Measurements from ENCODE around the gene MRPS31. TPM values are rescaled to one million over a fixed set of nuclear protein-coding genes. Genes with fewer than 3 reads are reported as not detected.
A peak's percentile ranks its signal among the peaks of the same experiment; 100 is the strongest.
"Not testable (repeated sequence)": the region's sequence is repeated elsewhere in the genome, so short reads cannot be mapped to it uniquely, and the experiment has no call there.

Gene MRPS31
- total RNA-seq, 1 experiment from 2014 or later = 37.0 TPM

GRCh38 chr13:40792284-40793051 is 21.5 kb upstream of the MRPS31 start:
- Mint-ChIP-seq H3K9me3 (ENCODE audit: unreplicated experiment) (no peaks in the 10 kb centered on the region), H3K4me1 (ENCODE audit: low read depth, unreplicated experiment) (peaks cover under 1% of the 10 kb centered on the region), H3K27me3 (ENCODE audit: insufficient read depth, unreplicated experiment) (no peaks in the 10 kb centered on the region), H3K36me3 (ENCODE audit: insufficient read depth, unreplicated experiment) (peaks cover 6% of the 10 kb centered on the region), H3K4me3 (ENCODE audit: unreplicated experiment) (no peak overlapping the region), H3K27ac (ENCODE audit: unreplicated experiment) (no peak overlapping the region)
- no peak for DNase-seq
- intact Hi-C loops (cut with micrococcal nuclease; ENCODE audit: unreplicated experiment) = no loop called here
- 0 out of 2 replicates have a peak, but pooled peaks cover 4% of the 10 kb centered on the region for H3K4me1 ChIP-seq
- H3K4me3 ChIP-seq (ENCODE audit: low read depth, low read length) = no peak overlapping the region
- ChIA-PET POLR2A (no interaction called here), CTCF (no interaction called here)
- no peaks in the 10 kb centered on the region for H3K9me3 ChIP-seq
- TF ChIP-seq, protein P1, sequence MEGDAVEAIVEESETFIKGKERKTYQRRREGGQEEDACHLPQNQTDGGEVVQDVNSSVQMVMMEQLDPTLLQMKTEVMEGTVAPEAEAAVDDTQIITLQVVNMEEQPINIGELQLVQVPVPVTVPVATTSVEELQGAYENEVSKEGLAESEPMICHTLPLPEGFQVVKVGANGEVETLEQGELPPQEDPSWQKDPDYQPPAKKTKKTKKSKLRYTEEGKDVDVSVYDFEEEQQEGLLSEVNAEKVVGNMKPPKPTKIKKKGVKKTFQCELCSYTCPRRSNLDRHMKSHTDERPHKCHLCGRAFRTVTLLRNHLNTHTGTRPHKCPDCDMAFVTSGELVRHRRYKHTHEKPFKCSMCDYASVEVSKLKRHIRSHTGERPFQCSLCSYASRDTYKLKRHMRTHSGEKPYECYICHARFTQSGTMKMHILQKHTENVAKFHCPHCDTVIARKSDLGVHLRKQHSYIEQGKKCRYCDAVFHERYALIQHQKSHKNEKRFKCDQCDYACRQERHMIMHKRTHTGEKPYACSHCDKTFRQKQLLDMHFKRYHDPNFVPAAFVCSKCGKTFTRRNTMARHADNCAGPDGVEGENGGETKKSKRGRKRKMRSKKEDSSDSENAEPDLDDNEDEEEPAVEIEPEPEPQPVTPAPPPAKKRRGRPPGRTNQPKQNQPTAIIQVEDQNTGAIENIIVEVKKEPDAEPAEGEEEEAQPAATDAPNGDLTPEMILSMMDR (IDR thresholded peaks at IDR 0.05; ENCODE audit: insufficient read depth in 1 of 2, low read depth in 1 of 2, low read length in 1 of 2, severe bottlenecking in 1 of 2, unreplicated experiment in 1 of 2) = no peak
- no TSS peak for BruUV-seq (replicated peaks)
- 0 out of 2 replicates have a peak, but pooled peaks cover 3% of the 10 kb centered on the region for H3K36me3 ChIP-seq (ENCODE audit: control insufficient read depth, insufficient read depth, low read length)
- no peaks in the 10 kb centered on the region for H3K27me3 ChIP-seq (replicated peaks; ENCODE audit: control insufficient read depth, insufficient read depth, low read length)

GRCh38 chr13:40790154-40790616 is 19.2 kb upstream of the MRPS31 start:
- Histone ChIP-seq H3K27me3 (replicated peaks; ENCODE audit: control insufficient read depth, insufficient read depth, low read length) (no peaks in the 10 kb centered on the region), H3K9me3 (no peaks in the 10 kb centered on the region), H3K4me3 (ENCODE audit: low read depth, low read length) (peak overlapping the region; percentile 98), H3K4me1 (peaks cover 9% of the 10 kb centered on the region; the same call in 1 of the 2 replicates), H3K36me3 (ENCODE audit: control insufficient read depth, insufficient read depth, low read length) (0 out of 2 replicates have a peak, but pooled peaks cover 3% of the 10 kb centered on the region)
- Mint-ChIP-seq H3K36me3 (ENCODE audit: insufficient read depth, unreplicated experiment) (peaks cover 6% of the 10 kb centered on the region), H3K27me3 (ENCODE audit: insufficient read depth, unreplicated experiment) (no peaks in the 10 kb centered on the region), H3K4me3 (ENCODE audit: unreplicated experiment) (peak overlapping the region; percentile 77), H3K27ac (ENCODE audit: unreplicated experiment) (peak overlapping the region; percentile 64), H3K9me3 (ENCODE audit: unreplicated experiment) (no peaks in the 10 kb centered on the region), H3K4me1 (ENCODE audit: low read depth, unreplicated experiment) (peaks cover 14% of the 10 kb centered on the region)
- TF ChIP-seq, protein P1 (IDR thresholded peaks at IDR 0.05; ENCODE audit: insufficient read depth in 1 of 2, low read depth in 1 of 2, low read length in 1 of 2, severe bottlenecking in 1 of 2, unreplicated experiment in 1 of 2) = no peak
- POLR2A ChIA-PET = interaction anchor here (0.6 kb wide), 1 partner anchor 325 kb away, joined by 3 read pairs; no protein-coding TSS in a partner anchor
- no peak for DNase-seq
- TSS peak; percentile 37 for BruUV-seq (replicated peaks)
- intact Hi-C loops (cut with micrococcal nuclease; ENCODE audit: unreplicated experiment) = no loop called here
- CTCF ChIA-PET = interaction anchor here (0.6 to 1.8 kb wide), 3 partner anchors 13 to 133 kb away, joined by 7 to 8 read pairs (median 8); no protein-coding TSS in a partner anchor

GRCh38 chr13:40789275-40790153 is 18.5 kb upstream of the MRPS31 start, which contains the start of gene SLC25A15:
SLC25A15 (plus strand) TSS chr13:40789611; CDS start chr13:40793227, 3,616 bp downstream.
- peak; percentile 90 to 96 for DNase-seq
- Mint-ChIP-seq H3K9me3 (ENCODE audit: unreplicated experiment) (no peaks in the 10 kb centered on the region), H3K4me1 (ENCODE audit: low read depth, unreplicated experiment) (peaks cover 14% of the 10 kb centered on the region), H3K4me3 (ENCODE audit: unreplicated experiment) (peak within 1 kb of the TSS; percentile 77), H3K27me3 (ENCODE audit: insufficient read depth, unreplicated experiment) (no peaks in the 10 kb centered on the region), H3K27ac (ENCODE audit: unreplicated experiment) (peak within 1 kb of the TSS; percentile 64), H3K36me3 (ENCODE audit: insufficient read depth, unreplicated experiment) (no peaks in the 10 kb centered on the region)
- BruUV-seq (replicated peaks) = no TSS peak
- TF ChIP-seq, protein P1 (IDR thresholded peaks at IDR 0.05; ENCODE audit: insufficient read depth in 1 of 2, low read depth in 1 of 2, low read length in 1 of 2, severe bottlenecking in 1 of 2, unreplicated experiment in 1 of 2) = peak; percentile 30 to 41
- H3K4me3 ChIP-seq (ENCODE audit: low read depth, low read length) = peak within 1 kb of the TSS; percentile 98
- peaks cover 9% of the 10 kb centered on the region; the same call in 1 of the 2 replicates for H3K4me1 ChIP-seq
- CTCF ChIA-PET = interaction anchor here (0.6 to 1.9 kb wide), 6 partner anchors 12 to 271 kb away, joined by 3 to 13 read pairs (median 8); no protein-coding TSS in a partner anchor
- no peaks in the 10 kb centered on the region for H3K9me3 ChIP-seq
- H3K27me3 ChIP-seq (replicated peaks; ENCODE audit: control insufficient read depth, insufficient read depth, low read length) = no peaks in the 10 kb centered on the region
- H3K36me3 ChIP-seq (ENCODE audit: control insufficient read depth, insufficient read depth, low read length) = 0 out of 2 replicates have a peak, but pooled peaks cover 2% of the 10 kb centered on the region
- intact Hi-C loops (cut with micrococcal nuclease; ENCODE audit: unreplicated experiment) = loop anchor here (1.0 to 10.0 kb wide), 5 partner anchors 12 to 435 kb away; partner anchors contain the start of gene MRPS31
- POLR2A ChIA-PET = interaction anchor here (0.5 to 1.1 kb wide), 7 partner anchors 18 to 426 kb away, joined by 3 to 11 read pairs (median 6); no protein-coding TSS in a partner anchor

DNA sequence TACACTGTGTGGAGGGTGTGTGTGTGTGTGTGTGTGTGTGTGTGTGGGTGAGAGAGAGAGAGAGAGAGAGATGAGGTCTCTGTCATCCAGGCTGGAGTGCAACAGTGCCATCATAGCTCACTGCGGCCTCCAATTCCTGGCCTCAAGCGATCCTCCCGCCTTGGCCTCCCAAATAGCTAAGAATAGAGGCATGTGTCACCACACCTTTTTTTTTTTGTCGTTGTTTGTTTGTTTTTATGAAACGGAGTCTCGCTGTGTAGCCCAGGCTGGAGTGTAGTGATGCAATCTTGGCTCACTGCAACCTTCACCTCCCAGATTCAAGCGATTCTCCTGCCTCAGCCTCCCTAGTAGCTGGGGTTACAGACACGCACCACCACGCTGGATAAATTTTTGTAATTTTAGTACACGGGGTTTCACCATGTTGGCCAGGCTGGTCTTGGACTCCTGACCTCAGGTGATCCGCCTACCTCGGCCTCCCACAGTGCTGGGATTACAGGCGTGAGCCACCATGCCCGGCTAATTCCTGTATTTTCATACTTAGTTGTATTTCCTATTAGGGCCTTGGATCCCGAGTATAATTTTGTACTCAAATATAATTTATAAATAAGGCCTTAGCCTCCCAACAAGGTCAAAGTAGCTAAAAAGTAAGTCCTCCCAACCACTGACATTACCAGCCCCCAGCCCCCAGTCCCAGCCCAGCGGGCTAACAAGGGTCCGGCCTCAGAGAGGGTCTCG is 17.7 kb upstream of the MRPS31 start:
- H3K9me3 ChIP-seq; H3K27me3 Mint-ChIP-seq (ENCODE audit: insufficient read depth, unreplicated experiment); H3K36me3 ChIP-seq (ENCODE audit: control insufficient read depth, insufficient read depth, low read length); H3K9me3 Mint-ChIP-seq (ENCODE audit: unreplicated experiment); H3K36me3 Mint-ChIP-seq (ENCODE audit: insufficient read depth, unreplicated experiment); H3K27me3 ChIP-seq (replicated peaks; ENCODE audit: control insufficient read depth, insufficient read depth, low read length); H3K4me1 ChIP-seq: not testable (repeated sequence)
- ChIA-PET CTCF (interaction anchor here (0.7 to 1.9 kb wide), 5 partner anchors 25 to 272 kb away, joined by 3 to 13 read pairs (median 4); no protein-coding TSS in a partner anchor), POLR2A (interaction anchor here (0.5 to 1.1 kb wide), 4 partner anchors 17 to 159 kb away, joined by 3 to 7 read pairs (median 6); no protein-coding TSS in a partner anchor)
- BruUV-seq (replicated peaks) = TSS peak; percentile 79
- H3K4me3 Mint-ChIP-seq (ENCODE audit: unreplicated experiment) = peak overlapping the region; percentile 77
- peak overlapping the region; percentile 64 for H3K27ac Mint-ChIP-seq (ENCODE audit: unreplicated experiment)
- peak overlapping the region; percentile 98 for H3K4me3 ChIP-seq (ENCODE audit: low read depth, low read length)
- intact Hi-C loops (cut with micrococcal nuclease; ENCODE audit: unreplicated experiment) = loop anchor here (1.0 to 10.0 kb wide), 5 partner anchors 13 to 436 kb away; partner anchors contain the start of gene MRPS31
- peak in 1 of 2 experiments; percentile 32 for DNase-seq
- peaks cover 14% of the 10 kb centered on the region for H3K4me1 Mint-ChIP-seq (ENCODE audit: low read depth, unreplicated experiment)

Measured in Caco-2 (cell line).